Measurements from ENCODE around the gene IFIH1. TPM values are rescaled to one million over a fixed set of nuclear protein-coding genes. Genes with fewer than 3 reads are reported as not detected.
A peak's percentile ranks its signal among the peaks of the same experiment; 100 is the strongest.

The IFIH1 gene
- total RNA-seq, 1 donor from 2014 or later, result 9.4 TPM

DNA sequence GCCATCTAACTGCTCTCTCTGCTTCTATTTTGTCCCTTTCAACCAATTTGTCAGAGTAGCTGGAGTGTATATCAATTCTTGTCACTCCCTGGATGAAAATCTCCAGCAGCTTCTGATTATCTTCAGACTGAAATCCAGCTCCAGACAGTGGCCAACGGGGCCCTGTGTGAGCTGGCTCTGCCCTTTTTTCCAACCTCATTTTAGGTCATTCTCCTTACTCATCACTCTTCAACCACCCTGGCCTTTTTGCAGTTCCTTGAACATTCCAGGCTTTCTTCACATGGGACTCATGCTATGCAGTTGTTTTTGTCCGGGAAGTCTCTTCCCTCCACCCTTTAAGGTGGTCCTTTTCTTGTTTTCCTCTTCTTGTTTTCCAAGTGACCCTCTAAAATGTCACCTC, 59.8 kb downstream of the IFIH1 start:
- ATAC-seq, result no peak
- no peak for DNase-seq (ENCODE audit: low spot score)

GRCh38 chr2:162258169-162258568, 60.3 kb downstream of the IFIH1 start:
- DNase-seq (ENCODE audit: low spot score) (no peak), ATAC-seq (no peak)

DNA sequence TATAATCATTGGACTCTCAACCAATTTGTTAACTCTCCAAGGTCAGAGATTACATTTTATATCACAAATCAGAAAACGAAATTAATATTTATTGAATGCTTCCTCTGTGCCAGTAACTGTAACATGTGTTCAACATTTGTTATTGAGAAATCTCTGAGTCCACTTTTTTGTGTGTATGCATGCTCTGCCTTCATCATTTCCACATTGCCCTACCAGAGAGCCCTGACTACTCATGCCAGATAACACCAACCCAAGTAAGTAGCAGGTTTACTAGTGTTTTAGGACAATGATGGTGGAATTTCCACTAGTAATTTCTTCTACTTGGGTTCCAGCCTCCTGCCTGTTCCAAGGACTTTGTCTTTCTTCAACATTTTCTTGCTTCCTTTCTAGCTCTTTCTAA, 61.1 kb downstream of the IFIH1 start:
- DNase-seq (ENCODE audit: low spot score) (no peak), ATAC-seq (no peak)

DNA sequence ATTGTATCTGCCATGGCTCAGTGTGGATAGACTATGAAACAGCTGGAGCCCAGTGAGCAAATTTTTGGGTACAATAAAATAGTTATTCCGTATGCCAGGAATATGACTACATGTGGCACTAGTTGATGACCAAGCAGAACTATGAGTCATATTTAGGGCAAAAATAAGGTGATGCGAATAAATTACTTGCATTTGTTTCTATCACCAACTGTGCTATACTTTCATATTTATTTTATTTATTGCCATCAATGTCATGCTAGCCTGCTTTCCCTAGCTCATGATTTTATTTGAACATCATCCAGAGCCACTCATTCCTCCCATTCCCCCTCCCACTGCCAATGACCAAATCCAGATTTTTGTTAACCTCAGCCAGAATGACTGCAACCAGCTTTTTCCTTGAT, 61.9 kb downstream of the IFIH1 start:
- DNase-seq (ENCODE audit: low spot score) (no peak), ATAC-seq (no peak)

GRCh38 chr2:162254236-162254871, 64.1 kb downstream of the IFIH1 start:
- no peak for DNase-seq (ENCODE audit: low spot score)
- ATAC-seq, result no peak

DNA sequence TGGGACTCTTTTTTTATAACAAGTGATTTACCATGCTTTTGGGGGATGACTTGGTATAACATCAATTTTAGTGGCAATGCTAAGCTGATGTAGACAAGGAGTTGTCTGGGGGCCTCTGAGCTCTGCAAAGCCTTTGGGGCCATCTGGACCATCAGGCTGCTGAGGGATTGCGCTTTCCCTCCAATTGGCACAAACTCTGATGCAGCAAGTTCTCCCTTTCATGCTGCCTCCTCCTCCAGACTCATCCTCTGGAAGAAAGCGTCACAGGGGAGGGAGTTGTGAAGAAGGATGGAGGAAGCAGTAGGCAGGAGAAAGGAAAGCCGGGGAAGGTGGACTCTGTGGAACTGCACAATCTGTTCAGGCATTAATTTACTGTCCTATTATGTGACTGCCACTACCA, 65.0 kb downstream of the IFIH1 start:
- DNase-seq (ENCODE audit: low spot score), result no peak
- no peak for ATAC-seq

GRCh38 chr2:162252153-162252552, 66.3 kb downstream of the IFIH1 start:
- DNase-seq (ENCODE audit: low spot score), result no peak
- ATAC-seq, result no peak

DNA sequence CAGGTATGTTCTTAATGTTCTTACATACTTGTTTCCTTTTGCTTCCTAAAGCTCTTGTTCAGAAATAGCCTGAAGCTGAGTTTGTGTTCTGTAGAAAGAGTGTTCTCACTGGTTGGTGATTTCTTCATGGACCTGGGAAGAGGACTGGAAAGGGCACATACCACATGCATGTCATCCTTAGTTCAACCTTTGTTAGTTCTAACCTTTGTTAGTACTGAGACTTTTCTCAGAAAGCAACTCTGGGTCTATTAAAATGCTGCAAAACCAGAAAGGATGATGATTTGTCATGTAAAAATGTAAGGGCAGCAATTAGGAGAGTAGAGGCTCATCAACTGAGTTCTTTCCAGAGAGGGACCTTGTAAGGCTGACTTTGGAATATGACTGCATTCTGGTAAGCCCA, 72.7 kb downstream of the IFIH1 start:
- no peak for ATAC-seq
- DNase-seq (ENCODE audit: low spot score), result no peak

DNA sequence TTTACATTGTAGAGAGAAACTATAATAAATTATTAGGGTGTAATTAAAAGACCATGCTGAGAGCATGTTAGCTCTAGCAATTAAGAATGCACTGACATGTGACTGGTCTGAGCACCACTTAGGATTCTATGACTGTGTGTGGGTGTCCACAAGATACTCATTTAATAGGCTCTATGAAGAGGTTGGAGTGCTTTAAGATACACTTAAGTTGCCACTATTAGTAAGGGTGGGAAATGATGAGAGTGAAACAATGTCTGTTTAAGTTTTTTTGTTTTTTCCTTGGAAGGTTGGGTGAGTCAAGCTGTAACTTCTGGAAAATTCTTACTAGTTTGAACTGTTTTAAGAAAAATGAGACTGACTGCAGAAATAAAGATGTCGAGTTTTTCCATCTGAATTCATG, 73.4 kb downstream of the IFIH1 start:
- no peak for ATAC-seq
- DNase-seq (ENCODE audit: low spot score), result no peak

DNA sequence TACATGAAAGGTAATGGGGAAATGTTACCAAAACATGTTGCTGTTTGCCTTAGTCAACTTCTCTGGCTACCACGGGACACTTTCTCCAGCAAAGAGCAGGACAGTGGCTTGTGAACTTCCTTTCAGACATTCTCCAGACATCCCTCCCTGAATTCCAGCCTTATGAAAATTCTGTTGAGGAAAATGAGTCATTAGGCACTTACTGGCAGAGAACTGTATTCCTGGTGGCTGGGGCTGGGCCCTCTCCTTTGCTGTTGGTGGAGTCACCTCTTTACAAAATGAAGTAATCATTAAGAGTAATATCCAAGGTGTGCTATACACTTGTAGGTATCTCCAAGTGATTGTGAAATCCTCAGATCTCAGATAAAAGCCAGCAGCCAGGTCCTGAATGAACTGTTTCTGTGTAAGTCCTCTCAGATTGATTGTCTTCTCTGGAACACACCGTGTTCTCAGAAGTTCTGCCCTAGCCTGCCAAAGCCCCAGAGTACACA, 73.9 kb downstream of the IFIH1 start:
- no peak for DNase-seq (ENCODE audit: low spot score)

DNA sequence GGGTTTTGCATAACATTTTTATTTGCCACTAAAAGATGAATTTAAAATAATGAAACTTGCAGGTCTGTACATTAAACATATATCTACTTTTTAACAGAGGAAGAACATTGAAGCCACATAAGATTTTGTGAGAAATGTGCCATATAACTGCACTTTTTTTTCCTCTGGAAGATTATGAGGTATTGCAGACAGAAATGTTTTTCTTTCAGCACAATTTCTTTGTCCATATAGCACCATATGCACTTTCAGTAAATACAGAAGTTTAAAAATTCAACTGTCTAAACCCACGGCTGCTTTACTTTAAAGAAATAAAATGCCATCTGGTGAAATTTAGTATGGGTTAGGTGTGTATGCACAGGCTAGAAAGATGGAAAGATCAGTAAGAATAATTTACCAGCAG, 74.8 kb downstream of the IFIH1 start:
- ATAC-seq (no peak), DNase-seq (ENCODE audit: low spot score) (no peak)

More for the DNA sequence above, 73.9 kb downstream of the IFIH1 start:
- no peak for ATAC-seq

- no peak for ATAC-seq
Measured at GRCh38 chr2:162243294-162243693, 75.2 kb downstream of the IFIH1 start, which contains the start of gene FAP. FAP (minus strand) TSS chr2:162243445; CDS start chr2:162243327, 118 bp downstream.

GRCh38 chr2:162242586-162243280, 75.8 kb downstream of the IFIH1 start:
- no peak for ATAC-seq
- no peak for DNase-seq (ENCODE audit: low spot score)

More at GRCh38 chr2:162243294-162243693, 75.2 kb downstream of the IFIH1 start, which contains the start of gene FAP:
- DNase-seq (ENCODE audit: low spot score), result no peak

GRCh38 chr2:162241571-162241970, 76.9 kb downstream of the IFIH1 start:
- no peak for ATAC-seq
- no peak for DNase-seq (ENCODE audit: low spot score)

GRCh38 chr2:162234620-162235462, 83.6 kb downstream of the IFIH1 start:
- DNase-seq (ENCODE audit: low spot score), result no peak
- no peak for ATAC-seq

DNA sequence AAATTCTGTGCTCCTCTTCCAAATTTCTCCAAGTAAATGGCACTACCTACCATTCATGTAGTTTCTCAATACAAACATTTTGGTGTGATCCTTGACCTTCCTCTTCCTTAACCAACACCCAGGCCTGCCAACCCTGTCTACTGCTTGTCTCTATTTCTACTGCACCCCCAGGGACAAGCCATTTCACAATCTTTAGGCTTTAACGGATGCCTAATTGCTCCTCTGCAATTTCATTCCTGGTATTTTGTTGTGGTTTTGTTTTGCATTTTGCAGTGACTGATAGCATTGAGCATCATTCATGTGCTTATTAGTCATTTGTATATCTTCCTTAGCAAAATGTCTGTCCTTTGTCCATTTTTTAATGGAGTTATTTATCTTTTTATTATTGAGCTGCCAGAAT, 85.3 kb downstream of the IFIH1 start:
- no peak for DNase-seq (ENCODE audit: low spot score)
- ATAC-seq, result no peak

GRCh38 chr2:162232671-162233070, 85.8 kb downstream of the IFIH1 start:
- DNase-seq (ENCODE audit: low spot score) (no peak), ATAC-seq (no peak)

DNA sequence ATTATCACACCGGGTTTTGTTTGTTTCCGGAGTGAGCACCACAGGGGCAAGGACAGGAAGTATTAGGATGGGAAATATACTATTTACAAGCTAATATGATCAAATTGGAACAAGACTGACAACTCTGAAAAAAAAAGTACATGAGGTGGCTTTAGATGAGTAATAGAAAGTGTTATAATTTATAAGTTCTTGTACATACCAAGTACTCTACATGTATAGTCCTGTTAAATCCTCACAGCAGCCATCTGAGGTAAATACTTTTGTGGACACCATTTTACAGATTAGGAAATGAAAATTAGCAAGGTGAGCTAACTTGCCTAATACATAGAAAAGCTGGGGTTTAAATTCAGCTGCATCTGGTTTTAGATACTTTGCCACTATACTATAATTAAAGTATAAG, 86.5 kb downstream of the IFIH1 start:
- DNase-seq (ENCODE audit: low spot score), result no peak
- no peak for ATAC-seq

GRCh38 chr2:162230761-162231160, 87.7 kb downstream of the IFIH1 start:
- DNase-seq (ENCODE audit: low spot score) (no peak), ATAC-seq (no peak)

DNA sequence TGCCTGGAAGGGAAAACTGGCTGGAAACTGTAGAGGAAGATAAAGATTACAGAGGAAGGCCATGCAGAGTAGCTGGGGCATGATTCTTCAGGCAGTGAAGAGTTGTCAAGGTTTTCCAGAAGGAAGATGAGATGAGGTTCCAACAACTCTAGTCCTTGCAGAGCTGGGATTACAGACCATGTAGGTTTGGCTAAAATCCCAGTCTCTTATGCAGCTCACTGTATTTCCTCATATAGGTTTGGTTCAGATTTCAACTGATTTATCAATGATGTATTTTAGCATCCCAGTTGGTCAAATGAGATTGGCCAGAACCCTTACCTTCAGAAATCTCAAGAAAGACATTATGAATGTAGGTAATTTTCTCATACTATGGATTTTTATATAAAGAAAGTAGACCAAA, 91.6 kb downstream of the IFIH1 start:
- no peak for ATAC-seq
- DNase-seq (ENCODE audit: low spot score), result no peak

- DNase-seq (ENCODE audit: low spot score) (peak; percentile 76), ATAC-seq (peak; percentile 100)
Measured at GRCh38 chr2:162221064-162221463, 97.4 kb downstream of the IFIH1 start.

GRCh38 chr2:162220368-162220767, 98.1 kb downstream of the IFIH1 start:
- DNase-seq (ENCODE audit: low spot score), result no peak
- no peak for ATAC-seq
